UCSD-AML1 (cell line): ENCODE measurements around the gene KRT80.
"Not testable (repeated sequence)": the region's sequence is repeated elsewhere in the genome, so short reads cannot be mapped to it uniquely, and the experiment has no call there.

ENCODE experiments used
- DNase-seq: peaks from one replicate; lab custom pipeline; 2025; ENCODE audit not compliant: unreplicated experiment; lab: John Stamatoyannopoulos, UW

The KRT80 gene

GRCh38 chr12:52191841-52192791 lies at the start of gene KRT80:
TSS of gene KRT80 (minus strand) at chr12:52192014. CDS start at chr12:52191902, 112 bp downstream.
- DNase-seq = peak; percentile 76

GRCh38 chr12:52241205-52241842 lies 49.5 kb upstream of the KRT80 start:
- DNase-seq = no peak

- DNase-seq = not testable (repeated sequence)
Measured at GRCh38 chr12:52240247-52240646, 48.4 kb upstream of the KRT80 start.

GRCh38 chr12:52239767-52240166 lies 48.0 kb upstream of the KRT80 start:
- DNase-seq = no peak

- no peak for DNase-seq
Measured at GRCh38 chr12:52238916-52239646, 47.3 kb upstream of the KRT80 start.

- no peak for DNase-seq
Measured at GRCh38 chr12:52238207-52238840, 46.5 kb upstream of the KRT80 start.

- DNase-seq = no peak
Measured at GRCh38 chr12:52236386-52237050, 44.7 kb upstream of the KRT80 start.

GRCh38 chr12:52235822-52236361 lies 44.1 kb upstream of the KRT80 start:
- DNase-seq = no peak

GRCh38 chr12:52235001-52235764 lies 43.4 kb upstream of the KRT80 start:
- no peak for DNase-seq

GRCh38 chr12:52234223-52234810 lies 42.5 kb upstream of the KRT80 start:
- DNase-seq = peak; percentile 69

GRCh38 chr12:52233462-52234207 lies 41.8 kb upstream of the KRT80 start:
- DNase-seq = no peak

- no peak for DNase-seq
Measured at GRCh38 chr12:52232674-52233461, 41.1 kb upstream of the KRT80 start, which contains the start of gene KRT7. TSS of gene KRT7 (plus strand) at chr12:52233243. CDS start at chr12:52233297, 54 bp downstream.

- DNase-seq = no peak
Measured at GRCh38 chr12:52232203-52232673, 40.4 kb upstream of the KRT80 start.

GRCh38 chr12:52231305-52232202 lies 39.7 kb upstream of the KRT80 start:
- DNase-seq = no peak

- DNase-seq = no peak
Measured at GRCh38 chr12:52230364-52231281, 38.8 kb upstream of the KRT80 start.
